GM12874 (cell line): ENCODE measurements around the gene SPR.

Experiments used
- TF ChIP-seq, protein P1 (sequence below): IDR thresholded peaks from 2 replicates; pipeline ENCODE4 v1.5.1; 2011; ENCODE audit warnings: low read depth, mild to moderate bottlenecking, control low read depth, low read length, moderate library complexity; ENCODE audit not compliant: insufficient read depth

The SPR gene

DNA sequence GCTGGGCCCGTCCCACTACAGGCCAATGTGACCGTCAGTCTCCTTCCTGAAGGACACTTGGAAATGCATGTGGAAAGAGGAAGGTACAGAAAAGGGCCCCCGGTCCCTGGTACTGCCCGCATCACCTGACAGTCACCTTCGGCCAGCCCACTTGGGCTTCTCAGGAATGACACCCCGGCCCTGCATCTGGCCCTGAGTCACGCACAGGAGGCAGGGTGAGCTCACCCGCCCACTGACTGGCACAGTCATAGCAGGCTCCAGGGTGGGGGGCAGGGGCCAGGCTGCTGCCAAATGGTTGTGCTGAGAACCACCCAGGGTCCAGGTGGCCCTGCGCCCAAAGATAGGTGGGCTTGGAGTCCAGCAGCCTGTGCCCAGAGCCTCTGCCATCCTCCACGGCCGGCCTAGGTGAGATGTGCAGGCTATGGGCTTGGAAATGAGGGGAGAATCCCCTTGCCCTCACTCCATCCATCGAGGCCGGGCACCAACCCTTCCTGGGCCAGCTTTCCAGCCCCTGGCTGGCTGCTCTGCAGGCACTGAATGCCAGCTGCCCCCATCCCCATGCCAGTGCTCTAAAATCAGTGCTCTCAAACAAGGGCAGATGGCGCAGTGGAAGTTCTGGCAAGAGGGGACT is 44.2 kb downstream of the SPR start:
- TF ChIP-seq, protein P1, sequence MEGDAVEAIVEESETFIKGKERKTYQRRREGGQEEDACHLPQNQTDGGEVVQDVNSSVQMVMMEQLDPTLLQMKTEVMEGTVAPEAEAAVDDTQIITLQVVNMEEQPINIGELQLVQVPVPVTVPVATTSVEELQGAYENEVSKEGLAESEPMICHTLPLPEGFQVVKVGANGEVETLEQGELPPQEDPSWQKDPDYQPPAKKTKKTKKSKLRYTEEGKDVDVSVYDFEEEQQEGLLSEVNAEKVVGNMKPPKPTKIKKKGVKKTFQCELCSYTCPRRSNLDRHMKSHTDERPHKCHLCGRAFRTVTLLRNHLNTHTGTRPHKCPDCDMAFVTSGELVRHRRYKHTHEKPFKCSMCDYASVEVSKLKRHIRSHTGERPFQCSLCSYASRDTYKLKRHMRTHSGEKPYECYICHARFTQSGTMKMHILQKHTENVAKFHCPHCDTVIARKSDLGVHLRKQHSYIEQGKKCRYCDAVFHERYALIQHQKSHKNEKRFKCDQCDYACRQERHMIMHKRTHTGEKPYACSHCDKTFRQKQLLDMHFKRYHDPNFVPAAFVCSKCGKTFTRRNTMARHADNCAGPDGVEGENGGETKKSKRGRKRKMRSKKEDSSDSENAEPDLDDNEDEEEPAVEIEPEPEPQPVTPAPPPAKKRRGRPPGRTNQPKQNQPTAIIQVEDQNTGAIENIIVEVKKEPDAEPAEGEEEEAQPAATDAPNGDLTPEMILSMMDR = no peak

DNA sequence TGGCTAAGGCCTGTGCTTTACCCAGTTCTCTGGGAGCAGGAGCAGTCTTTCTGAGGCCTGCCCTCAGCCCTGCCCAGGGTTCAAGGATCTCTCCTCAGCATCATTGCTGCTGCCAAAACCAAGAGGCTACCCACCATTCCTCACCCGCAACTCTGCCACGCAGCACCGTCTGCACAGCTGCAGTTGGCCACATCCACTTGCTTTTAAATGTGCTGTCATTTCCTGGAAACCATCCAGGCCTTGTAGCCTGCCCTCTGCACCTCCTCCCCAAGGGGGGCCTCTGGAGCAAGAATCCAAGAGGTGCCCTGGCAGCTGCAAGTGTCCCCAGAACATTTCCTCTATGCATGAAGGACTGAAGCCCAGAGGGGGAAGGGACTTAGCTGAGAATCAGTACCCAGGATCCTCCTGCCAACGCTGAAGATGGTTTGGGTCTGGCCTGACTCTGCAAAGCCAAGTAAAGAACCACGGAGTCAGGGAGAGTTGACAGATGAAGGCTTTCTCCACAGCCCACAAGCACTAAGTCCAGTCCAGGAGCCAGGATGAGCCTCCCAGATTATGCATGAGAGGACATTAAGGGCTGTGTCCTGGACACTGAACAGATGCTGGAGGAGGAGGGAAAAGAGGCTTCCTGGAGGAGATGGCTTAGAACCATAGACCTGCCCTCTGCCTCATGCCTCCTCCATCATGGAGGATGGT is 45.0 kb downstream of the SPR start:
- TF ChIP-seq, protein P1 = no peak

- TF ChIP-seq, protein P1 = no peak
These were observed 45.6 kb downstream of the SPR start for GRCh38 chr2:72932805-72933204.

GRCh38 chr2:72933207-72933606 is 46.0 kb downstream of the SPR start:
- TF ChIP-seq, protein P1 = no peak

- TF ChIP-seq, protein P1 = no peak
These were observed 46.5 kb downstream of the SPR start for GRCh38 chr2:72933646-72934151.

DNA sequence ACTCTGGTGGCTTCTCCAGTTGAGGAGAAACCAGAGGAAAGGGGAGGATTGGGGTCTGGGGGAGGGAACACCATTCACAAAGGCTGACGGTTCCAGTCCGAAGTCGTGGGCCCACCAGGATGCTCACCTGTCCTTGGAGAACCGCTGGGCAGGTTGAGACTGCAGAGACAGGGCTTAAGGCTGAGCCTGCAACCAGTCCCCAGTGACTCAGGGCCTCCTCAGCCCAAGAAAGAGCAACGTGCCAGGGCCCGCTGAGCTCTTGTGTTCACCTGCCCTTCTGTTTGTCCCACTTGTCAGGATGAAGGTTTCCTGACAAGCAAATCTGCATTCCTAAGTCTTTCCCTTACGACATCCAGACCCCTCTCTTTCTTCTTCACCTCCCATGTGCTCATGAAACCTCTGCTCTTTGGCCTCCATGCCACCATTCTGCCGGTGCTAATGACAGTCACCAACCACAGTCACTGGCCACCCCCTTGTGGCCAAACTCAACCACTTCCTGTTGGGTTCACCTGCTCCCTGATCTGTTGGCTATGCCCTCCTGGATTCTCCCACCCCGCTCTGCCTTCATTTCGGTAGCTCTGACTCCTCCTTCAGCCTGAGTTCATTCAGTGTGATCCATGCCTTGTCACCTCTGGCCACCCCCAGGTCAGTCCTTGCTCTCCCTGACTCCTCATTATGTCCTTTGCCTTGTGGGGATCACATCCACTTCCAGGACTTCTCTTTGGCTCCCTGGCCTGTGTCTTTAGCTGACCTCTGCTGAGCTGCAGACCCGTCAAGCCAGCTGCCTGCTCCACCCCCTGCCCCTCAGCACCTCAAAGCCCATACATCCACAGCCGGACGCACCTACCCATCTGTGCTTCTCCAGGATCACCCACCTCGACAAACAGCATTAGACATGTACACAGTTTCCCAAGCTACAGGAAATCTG is 47.7 kb downstream of the SPR start:
- TF ChIP-seq, protein P1 = peak; percentile 45; the same call in 1 of the 2 replicates

DNA sequence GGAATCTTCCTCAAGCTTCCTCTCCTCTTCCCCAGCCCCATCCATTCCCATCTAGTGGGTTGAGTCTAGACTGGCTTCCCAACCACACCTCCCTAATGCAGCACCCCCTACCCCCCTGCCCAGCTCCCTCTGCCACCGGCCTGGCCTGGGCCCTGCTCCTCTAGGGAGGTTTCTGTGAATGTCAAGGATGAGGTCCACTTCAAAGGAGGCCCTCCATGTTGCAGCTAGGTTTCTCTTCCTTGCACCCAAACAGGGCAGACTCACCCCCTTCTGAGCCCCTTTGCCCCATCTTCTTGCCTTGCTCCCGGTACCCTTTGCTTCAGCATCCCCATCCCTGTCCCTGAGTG is 48.4 kb downstream of the SPR start:
- TF ChIP-seq, protein P1 = no peak
